Measurements from ENCODE around the gene KLF7.

Gene KLF7

GRCh38 chr2:207166349-207167098 is 776 bp upstream of the KLF7 start:
- DNase-seq = peak; percentile 68

GRCh38 chr2:207166039-207166348 is 246 bp upstream of the KLF7 start:
- DNase-seq = peak; percentile 97

DNA sequence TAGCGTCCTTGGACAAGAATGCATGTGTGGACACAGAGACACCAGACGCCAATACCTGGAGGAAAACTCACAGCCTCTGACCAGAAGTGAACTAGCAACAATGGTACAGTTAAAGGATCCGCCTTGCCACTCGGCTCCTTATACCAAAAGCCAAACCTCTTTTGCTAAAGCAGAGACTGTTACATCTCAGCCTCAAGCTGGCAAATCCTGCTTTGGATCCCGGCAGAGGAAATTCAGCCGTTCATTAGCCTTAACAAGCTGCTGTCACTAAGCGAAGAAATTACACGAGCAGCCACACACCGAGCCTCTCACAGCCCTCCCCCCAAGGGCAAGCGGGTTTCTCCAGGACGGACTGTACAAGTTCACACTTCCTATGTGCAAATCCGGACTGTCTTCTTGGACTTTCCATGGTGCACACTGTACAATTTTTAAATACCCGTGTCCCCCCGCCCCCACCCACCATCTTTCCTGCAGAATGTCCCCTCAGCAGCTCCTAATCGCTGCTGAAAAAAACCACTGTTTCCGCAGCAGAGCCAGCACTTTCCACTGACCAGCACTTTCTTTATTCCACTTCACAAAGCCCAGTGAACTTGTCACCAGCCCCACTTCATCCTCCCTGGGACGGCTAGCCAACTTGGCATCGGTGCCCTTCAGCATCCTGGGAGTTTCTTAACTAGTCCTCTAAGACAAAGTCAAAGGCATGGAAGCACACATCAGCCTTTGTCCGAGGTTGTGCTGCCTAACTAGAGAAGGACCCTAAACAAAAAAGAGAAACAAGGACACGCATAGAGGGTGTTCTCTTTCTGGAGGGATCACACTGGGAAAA is 1.5 kb downstream of the KLF7 start:
- no peak for DNase-seq

DNA sequence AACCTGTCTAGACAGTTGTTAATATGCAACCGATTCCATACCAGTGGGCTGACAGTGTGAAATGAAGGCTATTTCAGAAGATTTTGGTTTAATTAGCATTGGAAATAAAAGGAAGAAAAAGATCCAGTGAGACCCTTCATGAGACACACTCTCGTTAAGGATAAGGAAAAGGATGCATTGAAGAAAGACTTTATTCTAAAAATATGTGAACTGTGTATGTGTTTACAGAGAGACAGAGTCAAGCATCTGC is 2.1 kb downstream of the KLF7 start:
- no peak for DNase-seq

GRCh38 chr2:207163053-207163755 is 2.5 kb downstream of the KLF7 start:
- peak; percentile 34 for DNase-seq

GRCh38 chr2:207162316-207162715 is 3.4 kb downstream of the KLF7 start:
- DNase-seq = no peak

DNA sequence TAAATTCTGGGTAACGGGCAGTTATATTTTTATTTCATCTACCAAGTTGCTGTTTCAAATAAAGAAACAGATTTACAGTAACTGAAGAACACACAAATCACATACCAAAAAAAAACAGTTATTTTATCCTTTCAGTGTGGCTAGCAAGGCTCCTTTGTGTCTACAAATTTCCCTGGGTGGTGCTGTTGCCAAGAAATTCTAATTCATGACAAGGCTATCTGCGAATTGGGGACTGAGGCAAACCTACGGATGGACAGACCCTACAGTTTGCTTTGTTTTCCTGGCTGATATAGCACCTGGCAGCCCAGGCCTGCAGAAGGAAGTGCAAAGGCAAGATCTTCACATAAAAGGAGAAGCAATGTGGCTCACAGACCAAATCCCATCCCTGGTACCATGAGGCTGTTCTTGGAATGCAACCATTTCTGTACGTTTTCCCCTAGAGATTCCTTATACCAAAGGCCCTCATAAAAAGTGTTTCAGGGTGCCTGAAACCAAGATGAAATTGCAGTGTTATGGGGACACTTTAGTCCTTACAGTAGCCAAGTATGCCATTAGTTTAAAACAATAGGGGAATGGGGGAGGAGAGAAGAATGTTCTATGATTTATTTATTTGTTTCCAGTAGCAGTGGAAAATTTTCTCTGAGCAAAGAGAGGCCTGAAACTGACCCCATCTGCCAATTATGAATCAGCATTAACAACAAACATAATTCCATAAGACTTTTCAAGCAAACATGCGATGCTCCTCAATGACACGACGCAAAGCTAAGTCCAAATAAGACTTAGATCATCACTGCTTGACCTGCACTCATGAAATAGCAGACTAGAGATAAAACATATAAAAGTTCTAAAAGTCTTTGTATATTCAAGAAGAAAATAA is 4.3 kb downstream of the KLF7 start:
- no peak for DNase-seq

- DNase-seq = no peak
These were observed 5.6 kb downstream of the KLF7 start for GRCh38 chr2:207160115-207160514.

GRCh38 chr2:207159002-207159401 is 6.7 kb downstream of the KLF7 start:
- DNase-seq = no peak

DNA sequence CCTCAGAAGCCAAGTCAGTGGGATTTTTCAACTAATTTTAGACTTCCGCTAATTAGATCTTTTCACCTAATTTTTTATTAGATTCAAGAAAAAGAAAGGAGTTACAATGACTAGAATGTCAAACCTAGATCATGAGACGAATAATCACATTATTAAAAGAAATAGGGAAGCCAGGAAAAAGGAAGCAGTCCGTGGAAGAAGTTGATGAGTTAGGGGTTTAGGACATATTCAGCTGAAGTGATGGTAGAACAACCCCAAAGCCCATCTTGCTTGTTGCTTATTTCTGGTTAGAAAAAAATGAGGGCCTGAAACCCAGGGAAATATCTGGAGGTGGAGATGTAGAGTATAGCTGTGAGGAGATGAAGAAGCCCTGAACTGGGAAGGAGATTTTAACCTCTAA is 8.0 kb downstream of the KLF7 start:
- DNase-seq = no peak

DNA sequence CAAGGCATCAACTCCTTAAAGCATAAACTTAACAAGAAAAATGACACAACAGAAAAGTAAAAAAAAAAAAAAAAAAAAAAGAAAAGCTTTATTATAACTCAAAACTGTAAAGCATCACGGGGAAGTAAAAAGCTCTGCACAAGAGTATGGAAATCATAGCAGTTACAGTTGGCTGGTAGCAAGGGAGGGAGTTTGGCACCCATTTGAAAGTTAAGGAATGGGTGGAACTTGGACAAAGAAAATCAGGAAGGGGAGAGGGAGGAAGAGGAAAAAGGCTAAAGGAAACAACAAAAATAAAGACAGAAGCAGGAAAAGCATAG is 8.6 kb downstream of the KLF7 start:
- DNase-seq = no peak

DNA sequence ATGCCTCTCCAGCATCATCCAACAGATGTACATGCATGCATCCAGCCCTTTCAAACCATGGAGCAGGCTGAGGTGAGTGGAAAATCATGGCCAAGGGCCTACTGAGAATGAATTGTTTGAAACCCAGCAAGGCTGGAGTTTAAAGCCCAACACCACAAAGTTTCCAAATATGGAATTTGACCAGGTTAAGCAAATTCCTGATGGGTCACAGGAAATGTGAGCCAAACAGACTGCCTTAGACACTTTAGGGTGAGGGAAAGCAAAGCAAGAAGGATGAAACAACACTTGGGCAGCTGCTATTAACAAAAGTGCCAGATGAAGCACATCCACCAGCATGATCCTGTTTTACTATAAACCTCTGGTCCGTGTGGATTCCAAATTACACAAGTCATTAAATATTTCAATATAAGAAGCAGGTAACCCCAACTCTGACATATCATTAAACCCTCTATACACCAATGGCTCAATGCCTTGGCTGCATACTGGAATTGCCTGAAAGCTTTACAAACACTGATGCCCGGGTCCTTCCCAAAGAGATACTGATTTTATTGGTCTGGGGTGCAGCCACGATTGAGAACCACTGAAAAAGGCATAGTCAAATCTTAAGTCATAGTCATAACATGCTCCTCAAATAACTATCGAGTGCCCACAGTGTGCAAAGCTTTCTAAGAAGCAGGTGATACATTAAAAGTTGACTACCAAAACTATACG is 9.1 kb downstream of the KLF7 start:
- no peak for DNase-seq

DNA sequence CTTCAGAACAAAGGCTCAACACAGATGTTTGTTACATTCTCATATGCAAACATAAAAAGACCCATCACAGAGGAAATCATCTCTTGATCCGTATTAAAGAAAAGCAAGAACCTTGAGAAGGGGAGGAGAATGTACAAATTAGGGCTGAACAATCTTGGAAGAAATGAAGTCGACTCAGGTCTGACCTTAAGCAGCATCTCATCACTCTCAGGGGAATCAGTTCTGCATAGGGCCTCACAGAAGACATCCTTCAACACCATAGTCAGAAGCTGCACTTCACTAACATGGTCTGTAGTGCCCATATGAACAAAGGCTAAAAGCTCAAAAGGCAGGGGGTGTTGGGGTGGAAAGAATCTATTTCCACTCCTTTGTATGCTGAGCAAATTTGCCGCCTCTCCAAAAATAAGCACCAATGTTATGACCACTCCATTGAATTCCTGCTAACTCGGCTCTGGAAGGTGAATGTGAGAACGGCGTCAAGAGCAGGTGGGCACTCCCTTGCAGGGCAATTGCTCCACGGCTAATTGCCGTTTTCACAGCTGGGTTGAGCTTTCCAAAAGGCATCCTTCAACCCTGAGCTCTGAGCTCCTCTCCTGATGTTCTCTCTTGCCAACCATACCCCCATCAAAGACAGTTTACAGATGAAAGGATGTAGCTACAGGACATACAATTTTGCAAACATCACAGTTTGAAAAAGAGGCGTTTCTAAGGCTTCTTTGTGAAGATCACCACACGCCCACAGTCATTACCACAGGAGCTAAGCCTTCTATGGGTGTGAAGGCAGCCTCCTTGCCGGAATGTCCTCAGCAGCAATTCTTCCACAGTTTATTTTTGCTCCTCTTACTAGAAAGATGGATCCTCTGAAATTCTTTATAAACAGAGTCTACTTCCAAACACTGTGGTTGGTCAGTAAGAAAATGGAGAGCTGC is 10.0 kb downstream of the KLF7 start:
- DNase-seq = no peak

GRCh38 chr2:207154556-207155510 is 10.9 kb downstream of the KLF7 start:
- no peak for DNase-seq

GRCh38 chr2:207153266-207153975 is 12.3 kb downstream of the KLF7 start:
- DNase-seq = no peak

- no peak for DNase-seq
These were observed 14.7 kb downstream of the KLF7 start for GRCh38 chr2:207151048-207151447.

GRCh38 chr2:207150284-207150683 is 15.5 kb downstream of the KLF7 start:
- no peak for DNase-seq

GRCh38 chr2:207149249-207150213 is 16.2 kb downstream of the KLF7 start:
- DNase-seq = no peak
